ENCODE measurements around the gene PARD3. TPM values are rescaled to one million over a fixed set of nuclear protein-coding genes. Genes with fewer than 3 reads are reported as not detected.

The PARD3 gene
- total RNA-seq, 1 experiment from 2014 or later: 46.3 TPM

- H3K4me1 ChIP-seq (ENCODE audit: control insufficient read depth in 1 of 2, insufficient read depth in 2 of 2, low read length in 2 of 2): no peaks in the 10 kb centered on the region
- BruUV-seq (replicated peaks): no TSS peak
- DNase-seq (ENCODE audit: low read depth, low spot score): no peak
Observed at GRCh38 chr10:34163075-34163905, 651.8 kb downstream of the PARD3 start.

More at GRCh38 chr10:34163075-34163905, 651.8 kb downstream of the PARD3 start:
- Histone ChIP-seq H3K4me3 (replicated peaks in 1 of 2; ENCODE audit: low read depth in 1 of 2, low read length in 2 of 2) (no peak overlapping the region), H3K4me2 (ENCODE audit: low read length) (no peak overlapping the region), H3K36me3 (ENCODE audit: control insufficient read depth in 1 of 2, insufficient read depth in 2 of 2, low read length in 2 of 2) (no peaks in the 10 kb centered on the region), H3K27ac (ENCODE audit: low read depth, low read length) (no peak overlapping the region), H3K79me2 (ENCODE audit: insufficient read depth, low read length) (no peaks in the 10 kb centered on the region), H3K9ac (ENCODE audit: low read length) (no peak overlapping the region), H4K20me1 (ENCODE audit: insufficient read depth) (no peaks in the 10 kb centered on the region), H3K9me3 (ENCODE audit: control insufficient read depth in 1 of 2, insufficient read depth in 1 of 2, low read depth in 1 of 2, low read length in 2 of 2) (no peaks in the 10 kb centered on the region), H2AFZ (ENCODE audit: low read depth, low read length, poor library complexity, severe bottlenecking) (no peak overlapping the region), H3K9me2 (ENCODE audit: insufficient read depth) (no peaks in the 10 kb centered on the region), H3K27me3 (ENCODE audit: insufficient read depth, low read length) (no peaks in the 10 kb centered on the region)
- no peak for ATAC-seq
- ChIA-PET POLR2A (no interaction called here), CTCF (no interaction called here), RAD21 (ENCODE audit: low non-redundant PET in 1 of 2, low total read pairs in 2 of 2, uncharacterized antibody in 2 of 2, unreplicated experiment in 2 of 2) (no interaction called here)
- intact Hi-C loops (cut with micrococcal nuclease): no loop called here
- TF ChIP-seq ATF3 (IDR thresholded peaks at IDR 0.05) (no peak), JUND (IDR thresholded peaks at IDR 0.05) (no peak), YY1 (IDR thresholded peaks at IDR 0.05; ENCODE audit: extremely low read depth, insufficient replicate concordance, low read depth, low read length) (no peak), EGR1 (IDR thresholded peaks at IDR 0.05; ENCODE audit: low read depth) (no peak), CEBPB (IDR thresholded peaks at IDR 0.05; ENCODE audit: low read depth) (no peak), ZFX (IDR thresholded peaks at IDR 0.05) (no peak), ZNF274 (IDR thresholded peaks at IDR 0.05; ENCODE audit: low read depth, low read length) (no peak), RAD21 (IDR thresholded peaks at IDR 0.05; ENCODE audit: low read depth) (no peak), ELF1 (IDR thresholded peaks at IDR 0.05; ENCODE audit: borderline replicate concordance, low read depth) (no peak), EZH2 (IDR thresholded peaks at IDR 0.05) (no peak), EZH2phosphoT487 (IDR thresholded peaks at IDR 0.05; ENCODE audit: borderline replicate concordance) (no peak), REST (IDR thresholded peaks at IDR 0.05; ENCODE audit: low read depth) (no peak), POLR2AphosphoS5 (IDR thresholded peaks at IDR 0.05; ENCODE audit: low read depth, low read length) (no peak), SIN3A (IDR thresholded peaks at IDR 0.05; ENCODE audit: low read depth) (no peak), TCF7L2 (IDR thresholded peaks at IDR 0.05; ENCODE audit: borderline replicate concordance, extremely low read depth, insufficient read depth, insufficient read length) (no peak), FOSL1 (IDR thresholded peaks at IDR 0.05; ENCODE audit: low read depth) (no peak)

All from HCT116 (cell line).